GM19328 (cell line): ENCODE data around the gene CDC42BPB.

Experiments used
- ATAC-seq: cut with Tn5 transposase; IDR thresholded peaks from one replicate; pipeline ENCODE4 v1.9.1; 2021; ENCODE audit warnings: mild to moderate bottlenecking, moderate library complexity; ENCODE audit not compliant: unreplicated experiment

The CDC42BPB gene

DNA sequence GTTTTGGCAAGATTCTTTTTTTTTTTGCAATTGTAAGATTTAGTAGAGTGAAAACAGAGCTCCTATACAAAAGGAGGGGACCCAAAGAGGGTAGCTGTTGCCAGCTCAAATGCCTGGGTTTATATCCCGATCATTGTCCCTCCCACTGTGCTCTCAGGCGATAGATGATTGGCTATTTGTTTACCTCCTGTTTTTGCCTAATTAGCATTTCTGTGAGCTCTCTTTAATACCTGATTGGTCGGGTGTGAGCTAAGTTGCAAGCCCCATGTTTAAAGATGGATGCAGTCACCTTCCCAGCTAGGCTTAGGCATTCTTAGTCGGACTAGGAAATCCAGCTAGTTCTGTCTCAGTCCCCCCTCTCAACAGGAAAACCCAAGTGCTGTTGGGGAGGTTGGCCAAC is 39.0 kb upstream of the CDC42BPB start:
- ATAC-seq = no peak

DNA sequence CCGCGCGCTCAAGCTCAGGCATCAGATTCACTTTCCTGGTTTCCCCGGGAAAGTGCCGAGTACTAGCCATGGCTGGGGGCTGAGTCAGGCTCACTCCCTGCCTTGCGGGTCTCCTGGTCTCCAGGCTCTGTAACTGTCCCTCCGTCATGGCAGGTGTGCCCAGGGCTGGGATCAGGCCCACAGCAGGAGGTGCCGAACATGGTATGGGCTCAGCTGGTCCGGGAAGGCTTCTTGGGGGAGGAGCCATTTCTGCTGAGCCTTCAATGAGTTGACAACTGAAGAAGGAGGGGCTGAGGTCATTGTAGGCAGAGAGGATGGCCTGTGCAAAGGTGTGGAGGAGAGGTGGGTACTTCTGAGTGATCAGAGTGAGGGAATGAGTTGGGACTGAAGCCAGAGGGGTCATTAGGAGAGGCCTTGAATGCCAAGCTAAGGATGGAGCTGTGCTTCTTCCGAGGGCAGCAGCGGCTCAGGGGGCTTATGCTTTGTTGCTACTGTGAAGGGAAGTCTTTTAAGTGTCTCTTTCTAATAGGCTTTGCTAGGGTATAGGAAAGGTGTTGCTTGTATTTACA is 37.9 kb upstream of the CDC42BPB start:
- no peak for ATAC-seq

DNA sequence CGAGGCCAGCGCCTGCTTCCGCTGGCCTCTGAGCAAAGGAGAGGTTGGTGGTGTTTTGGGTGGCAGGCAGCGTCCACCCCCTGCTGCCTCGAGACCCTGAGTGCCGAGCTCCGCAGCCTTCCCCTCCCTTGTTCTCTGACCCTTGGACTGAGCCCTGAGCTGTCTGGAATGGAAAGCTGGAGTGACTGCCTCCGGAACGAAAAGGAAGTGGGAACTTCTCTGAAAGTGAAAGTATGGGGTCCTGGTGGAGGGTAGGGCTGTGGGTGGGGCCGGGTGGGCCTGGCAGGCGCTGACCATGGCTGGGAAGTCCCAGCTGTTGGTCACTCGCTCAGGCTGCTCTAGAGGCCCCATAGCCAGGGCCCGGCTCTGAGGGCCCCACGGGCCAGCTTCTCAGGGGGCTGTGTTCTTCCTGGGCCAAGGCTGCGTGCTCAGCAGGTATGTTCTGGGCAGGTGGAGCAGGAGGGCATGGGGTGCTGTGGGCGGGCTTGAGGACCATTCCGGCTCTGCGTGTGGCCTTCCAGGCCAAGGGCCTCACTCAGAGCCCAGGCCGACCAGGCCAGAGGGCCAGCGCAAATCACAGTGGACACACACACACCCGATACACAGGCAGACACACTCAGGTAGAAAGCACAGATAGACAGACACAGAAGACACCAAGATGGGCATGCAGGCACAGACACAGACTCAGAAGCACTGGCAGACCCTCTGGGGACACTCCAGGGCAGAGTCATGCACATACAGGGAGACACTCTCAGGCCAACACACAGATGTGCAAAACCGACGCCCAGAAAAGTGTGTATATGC is 37.3 kb upstream of the CDC42BPB start, which contains the start of gene EXOC3L4:
Gene EXOC3L4 (plus strand): TSS at position 320 of the 804 bp plus-strand sequence. CDS start 5,495 bp downstream, outside the sequence.
- ATAC-seq = no peak

DNA sequence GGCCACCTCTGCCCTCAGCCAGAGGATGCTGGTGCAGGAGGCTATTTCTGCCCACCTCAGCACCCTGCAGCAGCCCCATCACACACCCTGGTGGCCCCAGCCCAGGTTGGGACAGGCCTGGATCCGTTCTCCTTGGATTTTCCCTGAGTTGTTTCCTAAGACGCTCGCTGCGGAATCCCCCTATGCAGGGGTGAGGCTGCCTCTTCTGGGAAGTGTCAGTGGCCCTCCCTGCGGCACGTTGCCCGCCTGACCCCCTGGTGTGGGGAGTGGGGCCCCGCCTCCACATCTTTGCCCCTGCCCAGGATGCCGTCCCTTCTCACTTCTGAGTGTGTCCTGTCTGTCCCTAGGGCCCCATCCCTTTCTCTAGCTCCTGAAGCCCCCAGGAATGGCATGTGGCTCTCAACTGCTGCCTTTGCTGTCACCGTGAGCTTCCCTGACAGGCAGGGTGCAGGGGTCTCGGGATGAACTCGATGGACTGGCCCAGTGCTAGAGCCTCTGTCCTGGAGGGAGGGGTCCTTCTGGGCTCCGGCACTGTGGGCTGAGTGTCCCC is 36.6 kb upstream of the CDC42BPB start:
- no peak for ATAC-seq

DNA sequence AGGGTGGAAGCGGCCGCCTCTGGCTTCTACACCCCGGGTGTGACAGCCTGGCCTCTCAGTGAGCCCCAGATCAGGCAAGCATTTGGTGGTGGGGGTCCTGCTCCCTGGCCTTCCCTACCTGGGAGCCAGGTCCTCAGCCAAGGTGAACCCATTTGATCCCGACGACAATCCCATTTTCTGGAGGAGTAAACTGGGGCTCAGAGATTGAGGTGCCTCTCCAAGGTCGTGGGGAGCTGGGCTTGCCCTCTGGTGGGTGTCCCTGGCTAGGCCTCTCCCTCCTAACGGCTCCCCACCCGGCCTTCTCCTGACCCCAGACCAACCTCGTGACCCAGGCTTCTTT is 34.5 kb upstream of the CDC42BPB start:
- ATAC-seq = no peak

DNA sequence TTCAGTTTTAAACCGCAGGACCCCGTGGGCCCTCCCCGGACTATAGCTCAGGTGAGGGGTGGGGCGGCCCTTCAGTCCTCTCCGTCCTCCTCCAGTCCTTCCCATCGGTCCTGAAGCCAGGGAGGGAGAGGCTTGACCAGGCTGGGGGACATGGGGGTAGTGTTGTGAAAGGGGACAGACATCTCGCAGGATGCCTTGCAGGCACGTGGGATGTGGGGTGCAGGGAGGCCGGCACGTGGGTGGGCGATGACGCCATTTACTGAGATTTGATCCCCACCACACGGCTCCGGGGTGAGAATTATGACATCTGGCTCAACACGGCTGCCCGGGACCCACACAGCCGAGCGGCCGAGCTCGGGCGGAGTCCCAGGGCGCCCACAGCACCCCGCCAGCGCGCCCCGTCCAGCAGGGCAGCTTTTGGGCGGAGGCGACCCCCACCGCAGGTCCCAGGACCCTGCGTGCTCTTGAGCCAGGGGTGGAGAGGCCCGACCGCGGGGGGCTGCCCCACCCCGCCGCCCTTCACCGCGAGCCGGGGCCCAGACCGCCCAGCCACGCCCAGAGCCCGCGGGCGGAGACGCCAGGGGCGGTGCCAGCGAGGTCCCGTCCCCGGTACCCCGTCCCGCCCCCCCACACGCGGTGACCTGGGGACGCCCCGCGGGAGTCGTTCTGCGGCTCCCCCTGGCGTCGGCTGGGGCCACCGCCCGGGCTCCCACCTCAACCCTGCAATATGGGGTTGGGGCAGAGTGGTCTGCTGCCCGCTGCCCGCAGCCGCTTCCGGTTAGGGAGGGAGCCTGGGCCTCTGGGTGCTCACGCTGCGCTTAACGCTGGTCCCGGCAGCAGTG is 33.9 kb upstream of the CDC42BPB start:
- no peak for ATAC-seq

DNA sequence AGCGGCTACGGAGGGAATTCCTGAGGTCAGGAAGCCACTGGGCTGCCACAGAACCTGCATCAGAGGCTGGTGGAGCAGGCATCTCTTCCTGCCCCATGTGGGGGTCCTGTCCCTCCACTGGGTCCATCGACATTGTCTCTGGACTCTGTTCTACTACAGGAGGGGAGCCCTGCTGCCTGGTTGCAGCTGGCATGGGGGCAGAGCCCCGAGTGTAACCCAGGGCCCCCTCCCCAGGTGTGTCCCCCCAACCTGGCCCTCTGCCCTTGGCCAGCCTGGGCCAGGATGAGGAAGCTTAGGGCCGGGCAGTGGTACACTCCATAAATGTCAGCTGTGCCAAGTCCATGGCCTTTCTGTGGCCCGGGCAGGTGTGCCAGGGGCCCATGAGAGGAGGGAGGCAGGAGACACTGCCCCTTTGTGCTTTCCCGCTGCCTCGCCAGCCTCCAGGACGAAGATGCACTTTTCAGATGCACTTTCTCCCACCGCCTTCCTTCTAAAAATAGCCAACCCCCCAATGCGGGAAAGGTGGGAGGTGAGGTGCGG is 33.2 kb upstream of the CDC42BPB start:
- ATAC-seq = no peak

DNA sequence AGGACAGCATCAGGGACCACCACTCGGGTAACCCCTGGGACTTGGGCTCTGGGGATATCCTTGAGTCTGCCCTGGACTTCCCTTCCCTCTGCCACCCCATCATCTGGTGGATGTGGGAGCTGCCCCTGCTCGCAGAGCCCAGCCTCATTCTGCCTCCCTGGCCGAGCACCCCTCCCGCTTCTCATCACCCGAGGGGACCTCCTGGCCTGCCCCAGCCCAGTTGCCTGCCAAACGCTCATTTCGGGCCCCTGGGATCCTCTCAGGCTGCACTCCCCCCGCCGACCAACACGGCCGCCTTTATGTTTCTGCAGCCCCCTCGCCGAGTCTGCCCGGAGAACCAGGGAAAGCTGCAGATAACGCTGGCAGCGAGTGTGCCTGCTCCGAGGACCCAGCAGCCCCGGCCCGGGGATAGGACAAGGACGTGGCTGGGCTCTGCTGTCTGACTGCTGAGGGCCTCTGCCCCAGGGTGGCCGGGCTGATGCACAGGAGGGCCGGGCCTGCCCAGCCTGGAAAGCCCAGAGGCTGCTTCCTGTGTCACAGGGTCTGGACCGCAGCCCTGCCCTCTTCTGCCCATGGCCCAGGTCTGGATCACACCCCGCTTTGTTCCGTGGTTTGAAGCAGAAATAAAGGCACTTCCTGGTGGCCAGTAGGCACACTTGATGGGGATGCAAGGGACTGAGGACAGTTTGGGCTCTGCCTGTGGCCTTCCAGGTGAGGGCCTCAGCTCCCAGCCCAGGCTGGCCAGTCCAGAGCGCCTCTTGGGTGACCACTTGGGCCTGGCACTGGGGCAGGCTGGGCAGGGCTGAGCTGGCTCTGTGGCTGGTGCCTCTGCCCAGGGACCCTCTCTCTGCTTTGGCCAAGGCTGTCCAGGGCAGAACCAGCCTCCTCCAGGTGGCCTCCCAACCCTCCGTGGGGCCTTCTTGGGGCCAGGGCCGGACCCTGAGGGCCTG is 32.3 kb upstream of the CDC42BPB start:
- no peak for ATAC-seq

DNA sequence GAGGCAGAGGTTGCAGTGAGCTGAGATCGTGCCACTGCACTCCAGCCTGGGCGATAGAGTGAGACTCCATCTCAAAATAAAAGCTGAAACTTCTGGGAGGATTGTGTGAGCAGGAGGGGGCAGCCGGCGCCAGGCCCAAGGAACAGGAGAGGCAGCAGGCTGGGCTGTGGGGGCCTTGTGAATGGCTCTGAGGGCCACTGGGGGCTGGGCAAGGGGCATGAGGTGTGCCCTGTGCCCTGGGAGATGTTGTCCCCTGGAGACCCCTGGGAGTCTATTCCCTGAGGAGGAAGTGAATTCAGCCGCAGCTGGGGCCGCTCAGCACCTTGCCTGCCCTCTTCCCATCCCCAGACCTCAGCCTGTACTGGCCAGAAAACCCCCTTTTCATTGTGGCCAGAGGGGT is 31.6 kb upstream of the CDC42BPB start:
- ATAC-seq = no peak

DNA sequence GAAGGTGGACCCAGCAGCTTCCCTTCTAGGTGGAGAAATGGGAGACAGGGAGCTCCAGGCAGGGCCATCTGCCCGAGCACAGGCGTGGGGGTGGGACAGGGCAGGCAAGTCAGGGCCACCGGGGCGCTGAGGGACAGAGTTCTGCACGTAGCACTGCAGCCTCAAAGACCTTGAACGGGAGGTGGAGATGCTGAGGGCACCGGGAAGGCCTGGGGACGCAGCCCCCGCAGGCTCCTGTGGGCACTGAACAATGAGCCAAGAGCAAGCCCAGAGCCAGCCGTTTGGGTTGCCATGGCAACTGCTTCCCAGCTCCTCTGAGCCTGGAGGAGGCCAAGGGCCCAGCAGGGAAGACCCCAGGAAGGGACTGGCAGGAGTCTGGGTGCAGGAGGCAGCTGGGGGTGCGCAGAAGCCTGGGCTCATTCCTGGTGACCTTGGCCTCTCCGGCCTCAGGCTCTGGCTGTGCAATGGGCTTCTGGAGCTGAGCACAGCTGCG is 30.0 kb upstream of the CDC42BPB start:
- no peak for ATAC-seq

DNA sequence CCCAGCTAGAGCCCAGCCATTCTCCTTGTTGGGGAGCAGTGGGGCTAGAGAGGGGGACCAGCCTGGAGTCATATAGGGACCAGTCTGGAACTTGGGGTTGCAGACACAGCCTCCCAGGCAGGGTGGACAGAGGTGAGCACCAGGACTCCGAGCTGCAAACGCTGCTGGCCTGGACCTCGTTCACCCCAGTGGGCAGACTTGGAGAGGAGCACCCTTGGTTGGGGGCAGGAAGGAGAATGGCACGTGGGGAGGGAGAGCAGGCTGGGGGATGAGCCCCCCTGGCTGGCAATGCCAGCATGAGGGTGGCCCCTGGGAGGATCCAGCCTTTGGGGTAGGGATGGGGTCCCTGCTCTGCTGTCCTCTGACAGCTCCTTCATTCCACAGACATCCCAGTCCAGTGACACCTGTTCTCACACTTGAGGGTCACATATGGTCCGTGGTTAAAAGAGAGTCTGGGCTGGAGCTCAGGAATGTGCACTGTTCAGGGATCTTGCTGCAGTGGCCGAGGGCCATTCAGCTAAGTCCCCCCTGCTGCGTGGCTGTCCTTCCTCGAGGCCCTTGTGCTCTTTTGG is 29.5 kb upstream of the CDC42BPB start:
- no peak for ATAC-seq

DNA sequence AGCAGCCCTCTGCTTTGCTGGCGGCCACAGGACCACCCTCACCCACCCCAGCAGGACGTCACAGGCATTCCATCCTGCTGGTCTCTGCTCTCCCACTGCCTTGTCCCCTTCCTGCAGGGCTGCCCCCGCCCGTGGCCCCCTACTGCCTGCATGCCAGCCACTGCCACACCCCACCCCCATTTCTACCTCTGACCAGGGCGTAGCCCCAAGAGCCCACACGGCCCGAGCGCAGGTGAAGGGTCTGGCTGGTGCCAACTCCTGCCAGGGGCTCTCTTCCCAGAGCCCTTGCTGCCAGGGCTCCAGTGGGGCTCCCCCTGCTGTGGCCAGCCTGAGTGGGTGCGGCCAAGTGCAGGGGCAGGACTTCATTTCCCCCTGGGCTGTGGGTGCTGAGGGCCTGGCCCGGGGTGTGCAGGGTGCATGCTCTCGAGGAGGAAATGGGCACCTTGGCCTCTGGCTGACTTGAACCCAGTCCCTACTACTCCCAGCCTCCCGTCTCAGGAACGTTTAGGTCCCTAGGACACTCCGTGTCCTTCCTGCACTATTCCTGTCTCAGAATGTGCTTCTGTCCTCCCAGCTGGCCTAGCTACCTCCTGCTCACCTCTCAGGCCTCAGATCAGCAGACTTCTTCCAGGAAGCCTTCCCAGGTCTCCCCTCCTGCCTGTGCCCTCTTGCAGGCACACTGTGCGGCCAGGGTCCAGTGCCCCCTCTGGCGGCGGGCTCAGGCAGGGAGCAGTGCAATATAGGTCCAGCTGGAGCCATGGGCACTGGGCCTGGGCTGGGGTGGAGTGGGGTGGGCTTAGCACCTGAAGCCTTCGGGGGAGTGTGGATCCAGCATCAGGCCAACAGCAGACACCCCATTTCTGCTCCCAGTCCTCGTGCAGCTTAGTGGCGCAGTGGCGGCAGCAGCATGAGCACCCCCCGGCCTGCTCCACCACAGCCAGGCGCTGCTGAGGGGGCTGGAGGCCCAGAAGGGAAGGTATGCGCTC is 28.1 kb upstream of the CDC42BPB start:
- ATAC-seq = no peak

DNA sequence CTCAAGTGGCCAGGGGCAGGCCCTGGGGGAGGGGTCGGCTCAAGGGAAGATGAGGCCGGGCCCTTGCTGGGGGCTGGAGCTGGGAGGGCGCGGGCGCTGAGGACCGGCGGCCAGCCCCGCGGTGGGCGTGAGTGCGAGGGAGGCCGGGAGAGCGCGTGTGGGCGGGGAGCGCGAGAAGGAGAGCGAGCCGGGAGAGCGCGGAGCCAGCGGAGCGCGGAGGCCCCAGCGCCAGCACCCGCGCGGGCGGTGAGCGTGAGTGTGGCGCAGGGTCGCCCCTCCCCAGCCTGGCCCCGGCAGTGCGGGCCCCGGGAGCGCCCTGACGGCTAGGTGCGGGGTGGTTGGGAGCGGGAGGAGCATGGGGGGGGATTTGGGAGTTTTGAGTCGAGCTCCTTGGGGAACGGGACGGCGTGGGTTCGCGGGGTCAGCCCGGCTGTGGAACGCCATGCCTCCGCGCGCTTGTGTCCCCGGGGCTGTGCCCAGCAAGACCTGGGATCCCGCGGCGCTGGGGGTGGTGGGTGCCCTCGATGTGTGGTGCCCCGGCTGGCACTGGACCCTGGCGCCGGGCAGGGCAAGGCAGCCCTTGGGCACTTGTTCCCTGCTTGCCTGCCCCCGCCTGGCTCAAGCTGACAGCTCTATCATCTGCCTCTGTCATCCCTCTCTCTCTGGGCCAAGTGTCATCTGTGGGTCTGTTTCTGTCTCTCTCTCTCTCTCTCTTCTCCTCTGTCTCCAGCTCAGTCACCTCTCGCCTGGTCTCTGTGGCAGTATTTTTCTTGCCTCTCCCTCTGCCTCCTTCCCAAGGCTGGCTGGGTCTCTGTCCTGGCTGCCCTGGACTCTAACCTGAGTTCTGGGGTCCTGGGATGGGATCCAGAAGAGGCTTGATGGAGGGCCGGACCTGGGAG is 26.9 kb upstream of the CDC42BPB start, which contains the start of gene LBHD2:
Gene LBHD2 (plus strand): TSS at position 190 of the 899 bp plus-strand sequence. CDS start 1,803 bp downstream, outside the sequence.
- no peak for ATAC-seq

DNA sequence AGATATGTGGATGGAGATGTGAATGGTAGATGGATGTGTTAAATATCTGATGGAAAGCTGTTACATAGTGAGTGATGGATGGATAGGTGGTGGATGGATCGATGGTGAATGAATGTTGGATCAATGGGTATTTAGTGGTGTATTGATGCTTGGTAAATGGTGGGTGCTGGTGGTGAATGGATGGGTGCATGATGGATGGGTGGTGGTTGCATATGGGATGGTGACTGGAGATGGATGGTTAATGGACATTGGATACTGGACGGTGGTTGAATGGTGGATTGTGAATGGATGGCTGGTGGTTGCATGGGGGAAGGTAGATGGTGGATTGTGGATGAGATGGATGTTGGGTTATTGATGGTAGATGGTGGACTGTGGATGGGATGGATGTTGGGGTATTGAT is 24.6 kb upstream of the CDC42BPB start:
- no peak for ATAC-seq

DNA sequence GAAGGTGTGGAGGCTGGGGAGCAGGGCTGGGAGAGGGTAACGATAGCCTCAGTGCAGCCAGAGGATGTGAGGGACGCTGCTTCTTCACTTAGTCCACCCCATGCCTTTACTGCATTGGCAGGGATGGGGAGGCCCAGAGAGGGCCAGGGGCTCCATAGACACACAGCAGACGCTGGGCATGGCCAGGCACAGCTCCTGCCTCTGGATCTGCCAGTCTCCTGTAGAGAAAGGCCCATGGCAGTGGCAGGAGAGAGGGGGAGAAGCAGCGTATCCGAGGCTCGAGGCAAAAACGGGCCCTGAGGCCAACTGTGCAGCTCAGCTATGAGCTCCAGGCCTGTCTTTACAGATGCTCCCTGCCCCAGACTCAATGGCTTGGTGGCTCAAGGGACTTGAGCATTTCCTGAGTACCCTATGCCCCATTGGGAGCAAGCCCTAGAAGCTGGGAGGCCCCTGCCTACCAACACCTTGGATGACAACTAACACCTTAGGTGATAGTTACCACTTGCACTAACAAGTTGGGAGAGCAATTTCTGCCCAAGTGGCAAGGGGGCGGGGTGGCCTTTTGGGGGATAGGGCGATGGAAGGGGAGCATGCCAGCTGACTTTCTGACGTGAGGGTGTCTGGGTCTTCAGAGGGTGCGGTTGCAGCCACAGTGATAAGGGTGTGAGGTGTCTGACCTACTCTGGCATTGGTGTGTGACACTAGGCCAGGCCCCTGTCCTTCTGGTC is 21.7 kb upstream of the CDC42BPB start:
- no peak for ATAC-seq

DNA sequence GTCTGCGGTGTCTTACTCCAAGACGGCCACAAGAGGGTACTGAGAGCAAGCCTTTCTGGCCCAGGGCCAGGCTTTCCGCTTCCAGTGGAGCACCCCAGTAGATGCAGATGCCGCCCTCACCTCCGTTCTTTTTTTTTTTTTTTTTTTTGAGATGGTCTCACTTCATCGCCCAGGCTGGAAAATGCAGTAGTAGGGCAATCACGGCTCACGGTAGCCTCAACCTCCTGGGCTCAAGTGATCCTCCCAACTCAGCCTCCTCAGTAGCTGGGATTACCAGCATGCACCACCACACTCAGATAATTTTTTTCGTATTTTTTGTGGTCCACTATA is 21.0 kb upstream of the CDC42BPB start:
- ATAC-seq = no peak
